NCI-H2196 treated with DMSO at 0.1 percent for 48 hours (cell line): Measurements from ENCODE around the gene METTL2B.

Source experiments
- DNase-seq: peaks from one replicate; lab custom pipeline; 2025; ENCODE audit not compliant: unreplicated experiment; lab: John Stamatoyannopoulos, UW

The METTL2B gene

GRCh38 chr7:128476402-128477335 lies at the start of gene METTL2B:
Gene METTL2B, plus strand, starts transcription at chr7:128476748. Its CDS starts 18 bp downstream, at chr7:128476766.
- peak; percentile 86 for DNase-seq

GRCh38 chr7:128427289-128427891 lies 49.2 kb upstream of the METTL2B start:
- peak; percentile 29 for DNase-seq

- DNase-seq: no peak
Measured at GRCh38 chr7:128430207-128430606, 46.3 kb upstream of the METTL2B start.

GRCh38 chr7:128431221-128431620 lies 45.3 kb upstream of the METTL2B start:
- no peak for DNase-seq

- DNase-seq: no peak
Measured at GRCh38 chr7:128431754-128432153, 44.8 kb upstream of the METTL2B start.

- no peak for DNase-seq
Measured at GRCh38 chr7:128434413-128435326, 41.9 kb upstream of the METTL2B start.

- no peak for DNase-seq
Measured at GRCh38 chr7:128435327-128435686, 41.2 kb upstream of the METTL2B start.

GRCh38 chr7:128437426-128438332 lies 38.9 kb upstream of the METTL2B start:
- DNase-seq: no peak

- DNase-seq: no peak
Measured at GRCh38 chr7:128442356-128442755, 34.2 kb upstream of the METTL2B start.

GRCh38 chr7:128443831-128444600 lies 32.5 kb upstream of the METTL2B start:
- peak; percentile 16 for DNase-seq

- no peak for DNase-seq
Measured at GRCh38 chr7:128446306-128446705, 30.2 kb upstream of the METTL2B start.

GRCh38 chr7:128447941-128448564 lies 28.5 kb upstream of the METTL2B start:
- no peak for DNase-seq

GRCh38 chr7:128448751-128449302 lies 27.7 kb upstream of the METTL2B start:
- DNase-seq: no peak

GRCh38 chr7:128450409-128450808 lies 26.1 kb upstream of the METTL2B start:
- DNase-seq: no peak

GRCh38 chr7:128450913-128451312 lies 25.6 kb upstream of the METTL2B start:
- DNase-seq: no peak

GRCh38 chr7:128452552-128452951 lies 24.0 kb upstream of the METTL2B start:
- no peak for DNase-seq

GRCh38 chr7:128453836-128454804 lies 22.4 kb upstream of the METTL2B start:
- DNase-seq: no peak
